NOMO-1 treated with DMSO at 0.1 percent for 48 hours (cell line): ENCODE measurements around the gene KDM6A.
"Not testable (repeated sequence)": the region's sequence is repeated elsewhere in the genome, so short reads cannot be mapped to it uniquely, and the experiment has no call there.

ENCODE experiments used
- DNase-seq: peaks from one replicate; lab custom pipeline; 2025; ENCODE audit not compliant: unreplicated experiment; lab: John Stamatoyannopoulos, UW

Gene KDM6A

GRCh38 chrX:45070116-45071007 lies 197.4 kb downstream of the KDM6A start:
- peak; percentile 58 for DNase-seq

GRCh38 chrX:45073011-45073410 lies 200.0 kb downstream of the KDM6A start:
- not testable (repeated sequence) for DNase-seq

DNA sequence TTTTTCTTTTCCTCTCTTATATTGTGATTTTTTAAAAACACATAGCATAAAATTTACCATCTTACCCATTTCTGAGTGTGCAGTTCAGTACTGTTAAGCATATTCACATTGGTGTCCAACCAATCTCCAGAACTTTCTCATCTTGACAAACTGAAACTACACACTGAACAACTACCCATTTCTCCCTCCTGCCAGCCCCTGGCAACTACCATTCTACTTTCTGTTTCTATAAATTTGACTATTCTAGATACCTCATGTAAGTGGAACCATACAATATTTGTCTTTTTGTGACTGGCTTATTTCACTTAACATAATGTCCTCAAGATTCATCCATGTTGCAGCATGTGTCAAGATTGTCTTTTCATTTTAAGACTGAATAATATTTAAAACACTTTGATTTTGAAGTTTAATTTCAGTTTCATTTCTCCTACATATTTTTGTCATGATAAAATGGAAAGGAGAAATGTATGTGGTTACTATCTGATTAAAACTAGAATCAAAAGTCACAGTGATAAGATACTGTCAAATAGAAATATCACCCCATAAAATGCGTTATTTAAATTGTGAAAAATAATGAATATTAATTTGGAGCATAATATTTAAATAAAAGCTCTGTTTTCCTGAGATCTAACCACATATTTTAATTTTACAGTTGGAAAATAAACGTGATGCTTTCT lies 204.9 kb downstream of the KDM6A start:
- DNase-seq = no peak

DNA sequence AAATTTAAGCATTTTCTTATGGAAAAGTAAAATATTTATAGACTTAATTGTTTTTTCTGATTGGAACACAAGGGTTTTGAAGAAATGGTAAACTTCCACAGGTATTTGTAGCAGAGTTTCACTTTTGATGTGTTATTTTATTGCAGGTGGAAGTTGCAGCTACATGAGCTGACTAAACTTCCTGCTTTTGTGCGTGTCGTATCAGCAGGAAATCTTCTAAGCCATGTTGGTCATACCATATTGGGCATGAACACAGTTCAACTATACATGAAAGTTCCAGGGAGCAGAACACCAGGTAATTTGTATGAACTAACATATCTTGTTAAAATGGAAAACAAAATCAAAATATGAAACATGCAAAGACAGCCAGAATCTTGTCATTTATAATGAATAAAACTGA lies 210.3 kb downstream of the KDM6A start:
- DNase-seq = no peak

GRCh38 chrX:45110494-45110893 lies 237.5 kb downstream of the KDM6A start:
- no peak for DNase-seq

GRCh38 chrX:45126158-45126557 lies 253.2 kb downstream of the KDM6A start:
- peak; percentile 20 for DNase-seq

DNA sequence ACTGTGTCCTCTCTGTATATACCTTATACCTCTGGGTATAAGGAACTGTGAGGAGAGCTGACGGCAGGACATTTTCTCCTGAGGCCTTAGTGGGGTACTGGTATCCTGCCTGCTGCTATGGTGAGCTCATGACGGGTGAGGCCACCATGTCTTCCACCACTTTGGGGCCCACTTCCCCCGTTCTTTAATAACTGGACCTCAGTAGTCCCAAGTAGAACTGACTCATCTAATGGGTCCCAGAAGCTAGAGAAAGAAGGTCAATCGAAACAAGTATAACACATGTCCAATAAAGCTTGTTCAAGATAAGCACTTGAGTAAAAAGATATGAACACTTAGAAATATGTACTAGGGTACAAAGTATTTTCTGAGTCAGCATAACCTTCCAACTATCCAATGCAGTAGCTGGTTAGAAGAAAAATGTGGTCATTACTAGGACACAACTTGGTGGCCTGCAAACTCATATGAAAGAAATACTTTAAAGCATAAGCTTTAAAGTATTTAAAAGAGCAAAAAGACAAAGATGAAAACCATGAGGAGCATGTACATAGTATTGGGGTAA lies 256.0 kb downstream of the KDM6A start:
- no peak for DNase-seq

- no peak for DNase-seq
Observed at GRCh38 chrX:45133465-45133864, 260.5 kb downstream of the KDM6A start.

DNA sequence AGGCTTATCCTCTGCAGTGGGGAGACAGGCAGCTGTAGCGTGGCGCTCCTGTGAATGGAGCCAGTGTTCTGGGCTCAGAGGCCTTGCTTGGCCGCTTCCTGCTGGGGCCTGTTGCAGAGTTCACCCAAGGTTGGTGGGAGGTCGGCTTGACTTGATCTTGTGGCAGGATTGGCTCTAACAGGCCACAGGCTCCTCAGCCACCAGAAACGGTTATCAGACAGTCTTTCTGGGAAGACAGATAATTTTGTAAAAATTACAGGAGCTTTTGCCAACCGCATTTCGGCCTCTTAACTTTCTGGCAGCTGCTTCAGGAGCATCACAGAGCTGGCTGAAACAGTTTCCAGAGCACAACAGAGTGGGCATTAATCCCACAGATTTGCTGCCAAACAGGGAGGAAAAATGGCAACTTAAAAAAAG lies 261.3 kb downstream of the KDM6A start:
- DNase-seq = no peak

GRCh38 chrX:45134775-45135174 lies 261.8 kb downstream of the KDM6A start:
- no peak for DNase-seq

- peak; percentile 32 for DNase-seq
Observed at GRCh38 chrX:45135391-45136075, 262.5 kb downstream of the KDM6A start.

DNA sequence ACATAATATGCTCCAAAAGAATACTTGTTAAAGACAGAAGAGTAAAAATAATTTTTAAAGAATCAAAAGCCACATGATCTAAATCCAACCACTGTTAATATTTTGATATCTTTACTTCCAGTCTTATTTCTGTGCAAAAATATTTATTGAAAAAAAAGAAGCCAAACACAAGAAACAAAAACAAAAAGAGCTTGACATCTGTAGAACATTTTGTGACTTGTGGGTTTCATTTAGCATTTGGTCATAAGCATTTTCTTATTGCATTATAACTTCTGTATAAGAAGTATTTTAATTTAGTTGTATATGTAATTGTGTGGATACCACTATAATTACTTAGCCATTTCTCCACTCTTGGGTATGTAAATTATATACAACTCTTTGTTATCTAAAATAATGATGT lies 264.5 kb downstream of the KDM6A start:
- DNase-seq = peak; percentile 54

- no peak for DNase-seq
Observed at GRCh38 chrX:45138525-45138924, 265.5 kb downstream of the KDM6A start.

GRCh38 chrX:45140812-45141211 lies 267.8 kb downstream of the KDM6A start:
- DNase-seq = no peak

DNA sequence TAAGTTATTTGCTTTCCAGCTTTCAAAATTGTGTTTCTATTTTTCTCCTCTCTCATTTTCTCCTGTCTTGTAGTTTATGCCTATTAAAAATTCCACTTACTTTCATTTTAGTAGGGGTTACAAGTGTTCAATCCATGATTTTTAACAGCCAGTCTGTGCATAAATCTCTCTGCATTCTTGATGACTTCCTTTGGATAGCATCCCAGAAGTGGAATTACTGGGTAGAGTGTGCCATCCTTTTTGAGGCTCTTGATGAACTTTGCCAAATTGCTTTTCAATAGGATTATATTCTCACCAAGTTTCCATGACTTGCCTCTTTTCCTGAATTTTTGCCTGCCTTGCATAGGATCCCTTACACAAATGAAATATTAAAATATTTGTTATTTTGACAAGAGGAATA lies 269.2 kb downstream of the KDM6A start:
- DNase-seq = no peak

DNA sequence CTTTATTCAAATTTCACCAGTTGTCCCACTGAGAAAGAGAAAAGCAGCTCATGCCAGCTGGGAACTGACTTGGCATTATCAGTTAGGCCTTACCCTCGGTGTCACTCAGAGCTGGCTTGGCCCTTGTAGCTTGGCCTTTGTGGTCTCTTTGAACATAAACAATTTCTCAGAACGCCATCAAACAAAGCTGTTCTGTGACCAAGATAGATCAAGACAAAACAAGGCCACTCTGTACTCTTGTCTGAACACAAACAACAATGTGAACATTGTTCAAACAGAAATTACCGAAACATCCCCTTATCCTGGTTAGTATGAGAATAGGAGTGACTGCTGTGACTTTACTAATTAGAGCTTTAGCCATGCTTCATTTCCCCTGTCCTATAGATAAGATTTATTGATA lies 270.5 kb downstream of the KDM6A start:
- no peak for DNase-seq

DNA sequence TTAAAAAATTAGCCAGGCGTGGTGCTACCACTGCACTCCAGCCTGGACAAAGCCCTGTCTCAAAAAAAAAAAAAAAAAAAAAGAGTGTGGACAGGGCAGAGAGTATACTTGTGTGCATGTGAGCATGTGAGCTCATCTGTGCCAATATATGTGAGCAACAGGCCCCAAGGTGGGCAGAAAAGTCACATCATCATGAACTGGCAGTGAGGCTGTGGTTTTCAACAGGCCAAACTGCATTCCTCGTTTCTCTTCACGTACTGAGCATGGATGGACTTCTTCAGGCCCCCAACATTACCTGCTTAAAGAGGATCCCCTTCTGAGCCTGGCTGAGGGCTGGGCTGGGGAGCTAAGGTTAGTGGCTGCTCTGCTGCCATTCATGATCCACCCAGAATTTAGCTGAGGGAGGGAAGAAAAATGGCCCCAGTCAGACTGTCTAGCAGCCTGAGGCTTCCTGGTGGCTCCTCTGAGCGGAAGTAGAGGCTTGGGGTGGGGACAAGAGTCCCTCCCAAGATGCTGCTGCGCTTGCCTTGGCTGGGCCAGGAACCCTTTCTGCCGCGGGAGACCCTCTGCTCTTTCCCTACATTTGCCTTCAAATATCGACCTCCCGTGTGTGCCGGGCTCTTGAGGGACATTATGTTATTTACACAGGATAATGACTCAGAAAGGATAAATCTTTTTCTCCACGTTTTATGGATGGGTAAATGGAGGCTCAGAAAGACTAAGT lies 272.7 kb downstream of the KDM6A start:
- DNase-seq = no peak

DNA sequence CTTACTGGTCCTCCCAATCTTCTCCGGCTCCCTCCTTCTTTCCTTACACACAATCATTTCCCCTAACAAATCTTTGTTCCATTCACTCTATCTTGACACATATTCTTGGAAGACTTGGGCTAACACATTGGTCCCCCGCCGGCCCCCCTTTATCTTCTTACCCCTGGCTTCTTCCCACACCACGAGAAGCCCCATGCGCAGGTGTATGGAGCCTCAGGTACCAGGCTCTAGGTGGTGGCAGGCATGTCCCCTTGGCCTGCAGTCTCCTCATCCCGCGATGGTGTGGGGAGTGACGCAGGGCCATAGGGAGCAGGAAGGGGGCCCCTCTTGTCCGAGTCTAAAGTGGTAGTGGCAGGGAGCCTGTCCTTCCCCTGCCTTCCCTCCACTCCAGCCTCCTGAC lies 277.8 kb downstream of the KDM6A start:
- no peak for DNase-seq

DNA sequence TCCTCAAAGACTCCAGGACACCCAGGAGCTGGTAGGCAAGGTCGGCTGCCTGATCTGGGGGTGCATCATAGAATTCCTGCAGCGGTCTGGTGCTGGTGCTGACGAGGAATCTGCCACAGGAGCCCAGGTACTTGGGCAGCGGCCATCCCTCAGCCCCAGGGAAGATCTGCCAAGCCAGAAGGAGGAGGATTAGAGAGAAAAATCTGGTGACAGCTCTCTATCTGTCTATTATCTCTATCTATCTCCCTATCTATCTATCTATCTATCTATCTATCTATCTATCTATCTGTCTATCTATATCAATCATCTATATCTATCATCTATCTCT lies 281.0 kb downstream of the KDM6A start:
- DNase-seq = no peak

DNA sequence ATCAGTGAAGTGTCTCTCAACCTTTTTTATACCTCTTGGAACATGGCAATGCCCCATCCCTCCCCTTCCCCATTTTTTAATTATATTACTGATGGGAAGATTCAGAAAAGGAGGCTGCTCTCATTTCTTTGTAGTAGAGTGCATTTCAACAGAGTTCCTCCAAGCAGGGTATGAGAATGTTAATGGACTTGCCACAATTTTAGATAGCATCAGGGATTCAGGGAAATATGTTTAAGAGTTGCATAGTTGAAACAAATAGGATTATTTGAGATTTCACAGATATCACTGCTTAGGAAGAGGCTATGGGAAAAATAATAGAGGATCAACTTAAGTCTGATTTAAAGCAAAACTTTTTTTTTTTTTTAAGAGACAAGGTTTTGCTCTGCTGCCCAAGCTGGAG lies 281.5 kb downstream of the KDM6A start:
- DNase-seq = no peak

GRCh38 chrX:45157647-45158046 lies 284.7 kb downstream of the KDM6A start:
- no peak for DNase-seq
